Pancreas (tissue), 10 donors: ENCODE data around the gene MRPS26. TPM values are rescaled to one million over a fixed set of nuclear protein-coding genes. Genes with fewer than 3 reads are reported as not detected.

Source experiments
- ATAC-seq, 4 donors: fragments of 200-7000 bp; cut with Tn5 transposase; one replicate each; pipeline versions ENCODE4 v1.8.0 to v1.9.1; 2020; ENCODE audit warnings: mild to moderate bottlenecking in 4 of 4, moderate library complexity in 4 of 4
- DNase-seq, 6 donors: peaks; one replicate each; pipeline ENCODE4 v3.0.0-alpha.2; 2020
- FAIRE-seq: peaks from 2 replicates; lab custom pipeline; 2012; peaks lifted over from hg19 to GRCh38; lab: Jason Lieb, UNC
- H3K27ac ChIP-seq, 4 donors: fragments of 200-600 bp; sonication (generic); 1 replicate in 3 of 4; 2 replicates in 1 of 4; pipeline versions ENCODE4 v1.5.0 to v1.8.0; 2020
- H3K27me3 ChIP-seq, 4 donors: fragments of 200-600 bp; one replicate each; pipeline ENCODE4 v1.8.0; 2021
- H3K36me3 ChIP-seq, 3 donors: fragments of 200-600 bp; sonication (generic) in 1 of 3; one replicate each; pipeline versions ENCODE4 v1.5.0 to v1.8.0; 2020 to 2021
- H3K4me1 ChIP-seq, 3 donors: fragments of 200-600 bp; one replicate each; pipeline ENCODE4 v1.8.0; 2021
- H3K4me3 ChIP-seq, 4 donors: fragments of 200-600 bp; sonication (generic) in 2 of 4; one replicate each; pipeline versions ENCODE4 v1.5.0 to v1.8.0; 2020 to 2021
- H3K9me3 ChIP-seq, 4 donors: fragments of 200-600 bp; one replicate each; pipeline ENCODE4 v1.8.0; 2021
- CTCF ChIP-seq, 4 donors: fragments of 200-600 bp; sonication (generic) in 3 of 4; IDR thresholded peaks; one replicate each; pipeline versions ENCODE4 v1.5.0 to v1.8.0; 2021; ENCODE audit warnings: antibody characterized with exemption in 4 of 4
- WGBS, 2 donors: extraction: QIAGEN DNeasy Blood & Tissue Kit; methylation state at CpG; one replicate each; pipeline ENCODE4 v1.1.7; 2013; 5-methylcytosine and 5-hydroxymethylcytosine counted together
- intact Hi-C, 3 donors: fragments of 100-400 bp; cut with DNase I; formaldehyde crosslinking; loops; one replicate each; pipeline versions ENCODE4 v1.11.1 to v1.14.2; 2022
- polyA plus RNA-seq, 2 donors: library from polyadenylated mRNA; stranded (reverse); fragments of 200-250 nt; gene quantifications; one replicate each; pipeline ENCODE4 v1.2.3, GENCODE V29; 2013
- total RNA-seq, 6 donors: library from RNA; stranded (reverse); fragmentation: NEBNext Ultra II Directional in 4 of 6; extraction: Animal tissue kit (Norgen Biotek cat#: 25700) in 4 of 6; gene quantifications; one replicate each; pipeline versions ENCODE4 v1.2.1 to v1.2.4, GENCODE V29; 2021 to 2023
- donor health status: healthy with polysubstance abuse.
- donor health status: DM: no; HTN: no; CAD: no; lungs with moderate emphysema.
- donor health status: DM: no; HTN: no; CAD: no.
- donor health status: control.
- donor health status: control.
- donor health status: Bipolar disorder and iron deficiency.
- donor health status: DM: yes; HTN: yes; CAD: no.
- donor health status: DM: no; HTN: no; CAD: no.
- donor health status: DM: no; HTN: no; CAD: no.
- donor health status: DM: yes; HTN: yes; CAD: no.

The MRPS26 gene
- total and polyA plus RNA-seq, 8 donors, result 14.4 to 46.7 (median 22.8) TPM

DNA sequence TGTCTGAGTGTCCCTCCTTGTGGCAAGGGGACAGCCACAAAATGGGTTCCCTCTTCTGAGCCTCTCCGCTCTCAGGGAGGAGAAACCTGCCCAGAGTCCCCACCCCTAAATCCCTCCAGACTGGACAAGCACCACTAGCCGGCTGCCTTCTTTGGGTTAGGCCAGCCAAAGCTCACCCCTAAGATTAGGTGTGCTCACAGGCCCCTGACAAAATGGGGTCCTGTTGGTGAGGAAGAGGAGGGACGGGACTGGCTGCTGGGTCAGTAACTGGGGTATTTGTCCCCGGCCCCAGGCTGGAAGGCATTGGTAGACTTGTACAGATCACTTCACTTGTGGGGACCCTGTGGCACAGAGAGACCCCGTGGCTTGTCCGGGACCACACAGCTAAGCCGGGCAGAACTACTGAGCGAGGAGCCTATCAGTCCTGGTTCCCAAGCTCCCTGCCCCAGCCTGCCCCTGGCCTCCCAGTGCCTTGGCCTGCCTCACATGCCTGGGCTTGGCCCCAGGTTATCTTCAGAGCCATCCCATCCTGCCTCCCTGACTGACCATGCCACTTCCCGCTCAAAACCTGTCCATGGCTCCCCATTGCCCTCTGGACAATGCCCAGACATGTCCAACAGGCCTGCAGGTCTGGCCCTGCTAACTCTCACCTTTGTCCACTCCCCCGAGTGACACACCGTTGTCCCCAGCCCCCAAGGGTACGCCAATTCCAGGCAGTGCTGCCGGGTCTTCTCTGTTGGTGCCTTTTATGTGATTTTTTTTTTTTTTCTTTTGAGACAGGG, 49.2 kb downstream of the MRPS26 start:
- TF ChIP-seq CTCF (IDR thresholded peaks at IDR 0.05), result no peak
- no peaks in the 10 kb centered on the region for H3K27me3 ChIP-seq
- no peaks in the 10 kb centered on the region for H3K9me3 ChIP-seq
- no peak for DNase-seq
- WGBS, 2 donors, result 82 to 83% methylated on average over 13 of the region's 13 CpGs
- H3K27ac ChIP-seq, result no peak overlapping the region
- no peak for FAIRE-seq
- no peak overlapping the region for H3K4me3 ChIP-seq
- intact Hi-C loops, result no loop called here
- no peaks in the 10 kb centered on the region for H3K36me3 ChIP-seq
- H3K4me1 ChIP-seq, result no peaks in the 10 kb centered on the region
- ATAC-seq, result no peak

Other genes with a start within 250 kb of the MRPS26 start
- 10 to 100 TPM in 1 of 6 donors, 1 to 10 TPM in 2, under 1 TPM in 3; 0.28 to 10.6 (median 2.2) TPM for gene CPXM1, start 245.4 kb upstream of the MRPS26 start, total RNA-seq
- 1 to 10 TPM; 1.1 to 2.9 TPM for gene CPXM1, start 245.4 kb upstream of the MRPS26 start, polyA plus RNA-seq
- not detected for gene C20orf141, start 231.1 kb upstream of the MRPS26 start, total RNA-seq
- gene C20orf141, start 231.1 kb upstream of the MRPS26 start, polyA plus RNA-seq, result under 1 TPM in 1 of 2 donors, not detected in 1; 0.19 TPM
- not detected for gene TMEM239, start 229.7 kb upstream of the MRPS26 start, total RNA-seq
- gene TMEM239, start 229.7 kb upstream of the MRPS26 start, polyA plus RNA-seq, result not detected
- 10 to 100 TPM; 12.1 to 30.9 (median 13.5) TPM for gene PCED1A, start 205.4 kb upstream of the MRPS26 start, total RNA-seq
- gene PCED1A, start 205.4 kb upstream of the MRPS26 start, polyA plus RNA-seq, result 100 to 1,000 TPM; 104 to 110 TPM
- gene VPS16, start 205.3 kb upstream of the MRPS26 start, total RNA-seq, result 10 to 100 TPM; 19.2 to 30.3 (median 21.0) TPM
- gene VPS16, start 205.3 kb upstream of the MRPS26 start, polyA plus RNA-seq, result 10 to 100 TPM; 69.3 to 93.4 TPM
- gene PTPRA, start 172.6 kb upstream of the MRPS26 start, total RNA-seq, result 10 to 100 TPM; 14.4 to 29.1 (median 18.2) TPM
- 10 to 100 TPM in 1 of 2 donors, 1 to 10 TPM in 1; 6.8 to 20.9 TPM for gene PTPRA, start 172.6 kb upstream of the MRPS26 start, polyA plus RNA-seq
- not detected for gene GNRH2, start 2.4 kb upstream of the MRPS26 start, total RNA-seq
- gene GNRH2, start 2.4 kb upstream of the MRPS26 start, polyA plus RNA-seq, result not detected
- gene OXT, start 25.6 kb downstream of the MRPS26 start, total RNA-seq, result under 1 TPM in 1 of 6 donors, not detected in 5; 0.38 TPM
- gene OXT, start 25.6 kb downstream of the MRPS26 start, polyA plus RNA-seq, result not detected
- not detected for gene AVP, start 38.7 kb downstream of the MRPS26 start, total RNA-seq
- not detected for gene AVP, start 38.7 kb downstream of the MRPS26 start, polyA plus RNA-seq
- gene FASTKD5, start 113.8 kb downstream of the MRPS26 start, total RNA-seq, result 1 to 10 TPM; 2.7 to 7.6 (median 4.0) TPM
- gene FASTKD5, start 113.8 kb downstream of the MRPS26 start, polyA plus RNA-seq, result 1 to 10 TPM; 2.9 to 6.6 TPM
- gene UBOX5, start 113.8 kb downstream of the MRPS26 start, total RNA-seq, result 1 to 10 TPM; 2.3 to 4.2 (median 3.5) TPM
- gene UBOX5, start 113.8 kb downstream of the MRPS26 start, polyA plus RNA-seq, result 1 to 10 TPM; 3.7 to 4.0 TPM
- gene LZTS3, start 127.5 kb downstream of the MRPS26 start, total RNA-seq, result 10 to 100 TPM; 17.5 to 18.9 (median 18.3) TPM
- gene LZTS3, start 127.5 kb downstream of the MRPS26 start, polyA plus RNA-seq, result 10 to 100 TPM; 20.3 to 30.5 TPM
- 10 to 100 TPM; 42.0 to 52.8 (median 48.1) TPM for gene DDRGK1, start 158.6 kb downstream of the MRPS26 start, total RNA-seq
- 10 to 100 TPM; 46.1 to 50.0 TPM for gene DDRGK1, start 158.6 kb downstream of the MRPS26 start, polyA plus RNA-seq
- 10 to 100 TPM; 14.2 to 29.9 (median 23.1) TPM for gene ITPA, start 163.4 kb downstream of the MRPS26 start, total RNA-seq
- 100 to 1,000 TPM in 1 of 2 donors, 10 to 100 TPM in 1; 90.4 to 111 TPM for gene ITPA, start 163.4 kb downstream of the MRPS26 start, polyA plus RNA-seq
- gene SLC4A11, start 193.1 kb downstream of the MRPS26 start, total RNA-seq, result under 1 TPM; 0.14 to 0.87 (median 0.42) TPM
- gene SLC4A11, start 193.1 kb downstream of the MRPS26 start, polyA plus RNA-seq, result 1 to 10 TPM in 1 of 2 donors, under 1 TPM in 1; 0.87 to 1.1 TPM